HG03558 (cell line): ENCODE measurements around the gene SMPD1.

Source experiments
- ATAC-seq: cut with Tn5 transposase; IDR thresholded peaks from one replicate; pipeline ENCODE4 v1.9.1; 2021; ENCODE audit warnings: moderate number of reproducible peaks; ENCODE audit not compliant: unreplicated experiment; ENCODE audit errors: extremely low read depth

The SMPD1 gene

GRCh38 chr11:6410695-6411430, 20.6 kb downstream of the SMPD1 start:
- no peak for ATAC-seq

GRCh38 chr11:6411594-6412031, 21.3 kb downstream of the SMPD1 start:
- ATAC-seq: no peak

- no peak for ATAC-seq
Measured at GRCh38 chr11:6413791-6414201, 23.5 kb downstream of the SMPD1 start.

- ATAC-seq: no peak
Measured at GRCh38 chr11:6414874-6415328, 24.6 kb downstream of the SMPD1 start.

DNA sequence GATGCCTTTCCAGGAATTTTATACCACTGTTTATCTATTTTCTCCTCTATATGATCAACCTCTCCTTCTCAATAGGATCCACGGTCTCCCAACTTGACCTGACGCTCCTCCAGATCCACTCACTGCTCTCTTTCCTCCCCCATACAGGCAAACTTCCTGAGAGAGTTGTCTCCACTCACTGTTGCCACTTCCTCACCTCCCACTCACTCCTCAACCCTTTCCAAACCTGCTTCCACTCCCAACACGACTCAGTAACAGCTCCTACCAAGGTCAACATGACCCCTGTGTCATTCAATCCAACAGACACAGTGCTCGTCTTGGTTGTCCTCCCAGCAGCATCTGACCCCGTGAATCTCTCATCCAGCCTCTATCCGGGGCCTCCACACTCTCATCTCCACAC, 25.5 kb downstream of the SMPD1 start:
- ATAC-seq: no peak

- no peak for ATAC-seq
Measured at GRCh38 chr11:6417907-6418556, 27.8 kb downstream of the SMPD1 start.

DNA sequence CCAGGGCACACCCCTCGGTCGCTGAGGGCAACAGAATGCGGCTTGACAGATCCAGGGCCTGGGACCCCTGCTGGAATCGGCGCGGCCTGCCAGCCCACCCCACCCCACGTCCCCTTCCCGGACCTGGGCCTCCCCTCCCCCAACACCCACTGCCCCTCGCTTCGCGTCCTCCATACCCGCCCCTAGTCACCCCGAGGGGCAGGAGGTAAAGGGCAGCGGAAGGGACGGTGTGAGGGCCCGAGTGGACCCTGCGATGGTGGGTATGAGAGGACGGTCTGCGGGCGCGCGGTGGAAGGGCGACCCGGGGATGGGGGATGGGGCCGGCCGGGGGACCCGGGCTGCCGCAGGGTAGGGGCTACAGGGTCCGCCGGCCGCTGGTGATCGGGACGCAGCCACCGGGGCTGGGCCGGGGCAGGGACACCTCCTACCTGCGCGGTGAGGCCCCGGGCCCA, 28.3 kb downstream of the SMPD1 start:
- ATAC-seq: no peak

- ATAC-seq: no peak
Measured at GRCh38 chr11:6419009-6419631, 28.8 kb downstream of the SMPD1 start, which contains the start of gene APBB1. TSS of gene APBB1 (minus strand) at chr11:6419094. CDS start at chr11:6411347, 7,747 bp downstream.

GRCh38 chr11:6420677-6421076, 30.4 kb downstream of the SMPD1 start:
- ATAC-seq: no peak

- no peak for ATAC-seq
Measured at GRCh38 chr11:6427516-6427915, 37.2 kb downstream of the SMPD1 start.

- no peak for ATAC-seq
Measured at GRCh38 chr11:6431861-6432260, 41.6 kb downstream of the SMPD1 start.

- no peak for ATAC-seq
Measured at GRCh38 chr11:6433998-6434660, 43.9 kb downstream of the SMPD1 start.

DNA sequence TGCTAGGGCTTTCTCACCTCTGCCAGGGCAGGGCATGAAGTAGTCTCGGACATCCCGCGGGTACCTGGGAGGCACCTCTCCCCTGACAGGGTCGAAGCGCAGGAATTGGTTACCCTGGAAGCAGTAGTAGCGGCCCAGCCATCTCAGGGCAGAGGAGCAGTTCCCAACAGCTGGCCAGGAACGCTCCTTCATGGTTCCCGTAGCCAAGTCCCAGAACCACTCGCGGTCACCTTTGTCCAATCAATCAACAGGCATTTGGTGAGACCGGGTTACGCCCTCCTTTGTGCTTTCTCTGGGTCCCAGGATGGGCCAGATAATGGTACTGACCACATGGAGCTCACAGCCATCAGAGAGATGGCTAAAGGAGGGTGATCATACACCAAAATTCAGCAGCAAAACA, 47.1 kb downstream of the SMPD1 start:
- no peak for ATAC-seq

DNA sequence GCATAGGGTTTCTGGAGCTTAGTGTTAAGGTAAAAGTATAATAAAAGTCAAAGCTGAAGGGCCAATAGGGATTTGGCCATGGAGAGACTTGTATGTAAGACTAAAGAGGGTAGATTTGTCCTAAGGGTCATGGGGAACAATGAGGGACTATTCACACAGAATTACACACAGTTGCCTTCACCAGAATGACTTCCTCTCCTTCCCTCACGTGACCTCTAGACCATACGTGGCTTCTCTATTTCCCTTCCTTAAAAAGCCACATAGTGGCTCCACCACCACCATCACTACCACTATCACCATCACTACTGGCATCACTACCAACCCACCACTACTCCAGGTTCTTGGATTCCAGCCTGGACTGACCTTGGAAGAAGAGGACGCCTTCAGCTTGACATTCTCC, 47.7 kb downstream of the SMPD1 start:
- ATAC-seq: no peak

DNA sequence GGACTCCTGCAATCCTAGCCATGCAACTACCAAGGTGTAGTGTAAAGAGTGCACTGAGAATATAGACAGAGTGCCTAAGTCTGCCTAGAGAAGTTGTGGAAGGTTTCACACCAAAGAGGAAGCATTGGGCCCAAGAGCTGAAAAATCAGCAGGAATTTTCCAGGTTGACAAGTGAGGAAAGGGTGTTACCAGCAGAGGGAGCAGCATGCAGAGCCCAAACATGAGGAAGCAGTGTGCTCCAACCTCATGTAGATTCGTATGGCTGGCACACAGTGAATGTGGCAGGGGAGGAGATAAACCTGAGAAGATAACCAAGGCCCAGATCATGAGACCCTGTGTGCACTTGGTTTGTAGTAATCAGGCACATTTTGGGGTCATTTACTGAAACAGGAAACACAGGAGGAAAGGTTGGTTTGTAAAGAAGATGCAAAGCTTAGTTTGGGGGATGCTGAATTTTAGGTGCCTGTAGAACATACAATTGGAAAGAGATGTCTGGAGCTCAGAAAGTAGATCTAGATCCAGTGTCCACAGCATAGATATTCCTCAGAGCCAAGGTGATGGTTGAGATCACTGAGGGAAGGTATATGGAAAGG, 48.8 kb downstream of the SMPD1 start:
- no peak for ATAC-seq

- ATAC-seq: no peak
Measured at GRCh38 chr11:6440906-6441358, 50.7 kb downstream of the SMPD1 start, which contains the start of gene HPX. TSS of gene HPX (minus strand) at chr11:6440987. CDS start at chr11:6440963, 24 bp downstream.

DNA sequence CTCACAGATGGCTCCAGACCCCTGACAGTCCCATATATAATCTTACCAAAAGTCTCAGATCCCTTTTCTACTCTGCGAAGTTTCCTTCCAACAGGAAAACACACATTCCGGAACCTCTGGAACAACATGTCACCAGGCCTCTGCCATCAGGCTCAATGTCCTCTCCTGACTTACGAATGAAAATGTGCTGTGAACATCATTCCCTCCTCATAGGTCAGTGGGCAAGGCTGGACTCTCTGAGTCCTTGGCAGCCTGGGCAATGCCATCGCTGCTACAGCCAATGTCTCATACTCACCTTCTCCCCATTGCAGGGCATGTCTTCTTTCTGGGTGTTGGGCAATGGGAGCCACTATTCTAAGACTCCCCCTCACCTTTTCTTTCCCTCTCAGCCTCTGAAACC, 52.2 kb downstream of the SMPD1 start:
- ATAC-seq: no peak

GRCh38 chr11:6443269-6444003, 53.2 kb downstream of the SMPD1 start:
- ATAC-seq: no peak
